DND-41 (cell line): Measurements from ENCODE around the gene PLEKHA4.

Source experiments
- ATAC-seq: fragments of 200-7000 bp; cut with Tn5 transposase; 3 replicates; pipeline ENCODE4 v1.9.1; 2021; ENCODE audit warnings: low read depth; ENCODE audit not compliant: insufficient read depth
- DNase-seq: peaks from one replicate; pipeline ENCODE4 v3.0.0-alpha.2; 2020
- H2AFZ ChIP-seq: 2 replicates; pipeline ENCODE4 v1.6.0; 2012; ENCODE audit warnings: low read depth, low read length
- H3K27ac ChIP-seq: 2 replicates; pipeline ENCODE4 v1.5.1; 2012; ENCODE audit warnings: low read length, inconsistent platforms
- H3K27me3 ChIP-seq: fragments of 200-600 bp; sonication (generic); 2 replicates; pipeline ENCODE4 v1.6.0; 2012; ENCODE audit warnings: low read length, mild to moderate bottlenecking, inconsistent platforms; ENCODE audit not compliant: insufficient read depth, poor library complexity
- H3K36me3 ChIP-seq: 2 replicates; pipeline ENCODE4 v1.5.1; 2012; ENCODE audit warnings: low read length, inconsistent platforms; ENCODE audit not compliant: insufficient read depth
- H3K4me1 ChIP-seq: 2 replicates; pipeline ENCODE4 v1.5.1; 2012; ENCODE audit warnings: mild to moderate bottlenecking, low read length; ENCODE audit not compliant: insufficient read depth
- H3K4me2 ChIP-seq: 2 replicates; pipeline ENCODE4 v1.6.0; 2012; ENCODE audit warnings: mild to moderate bottlenecking, moderate library complexity, low read length, inconsistent platforms; ENCODE audit not compliant: insufficient read depth
- H3K4me3 ChIP-seq, 2 experiments: fragments of 200-600 bp in 1 of 2; shearing (Covaris generic) in 1 of 2; 2 replicates each; pipeline ENCODE4 v1.5.1; 2012 to 2016; ENCODE audit warnings: inconsistent platforms in 2 of 2, low read length in 2 of 2, mild to moderate bottlenecking in 2 of 2, low read depth in 1 of 2, moderate library complexity in 1 of 2
- H3K79me2 ChIP-seq: 2 replicates; pipeline ENCODE4 v1.6.0; 2012; ENCODE audit warnings: low read length, inconsistent platforms; ENCODE audit not compliant: insufficient read depth
- H3K9ac ChIP-seq: 2 replicates; pipeline ENCODE4 v1.6.0; 2012; ENCODE audit warnings: low read depth, mild to moderate bottlenecking, inconsistent platforms, low read length, moderate library complexity
- H3K9me3 ChIP-seq: 2 replicates; pipeline ENCODE4 v1.5.1; 2012; ENCODE audit warnings: low read length, moderate library complexity, mild to moderate bottlenecking, inconsistent platforms; ENCODE audit not compliant: insufficient read depth, severe bottlenecking
- H4K20me1 ChIP-seq: 2 replicates; pipeline ENCODE4 v1.6.0; 2012; ENCODE audit warnings: low read length; ENCODE audit not compliant: insufficient read depth
- EZH2 ChIP-seq: IDR thresholded peaks from 3 replicates; pipeline ENCODE4 v1.6.1; 2012; ENCODE audit warnings: borderline replicate concordance, low read depth, mild to moderate bottlenecking, moderate library complexity, low read length, inconsistent platforms; ENCODE audit not compliant: severe bottlenecking
- TF ChIP-seq, protein P1 (sequence below): IDR thresholded peaks from 2 replicates; pipeline ENCODE4 v1.5.1; 2012; ENCODE audit warnings: borderline replicate concordance, low read length, moderate library complexity, mild to moderate bottlenecking; ENCODE audit not compliant: poor library complexity, severe bottlenecking; ENCODE audit errors: extremely low read depth

PLEKHA4 gene

DNA sequence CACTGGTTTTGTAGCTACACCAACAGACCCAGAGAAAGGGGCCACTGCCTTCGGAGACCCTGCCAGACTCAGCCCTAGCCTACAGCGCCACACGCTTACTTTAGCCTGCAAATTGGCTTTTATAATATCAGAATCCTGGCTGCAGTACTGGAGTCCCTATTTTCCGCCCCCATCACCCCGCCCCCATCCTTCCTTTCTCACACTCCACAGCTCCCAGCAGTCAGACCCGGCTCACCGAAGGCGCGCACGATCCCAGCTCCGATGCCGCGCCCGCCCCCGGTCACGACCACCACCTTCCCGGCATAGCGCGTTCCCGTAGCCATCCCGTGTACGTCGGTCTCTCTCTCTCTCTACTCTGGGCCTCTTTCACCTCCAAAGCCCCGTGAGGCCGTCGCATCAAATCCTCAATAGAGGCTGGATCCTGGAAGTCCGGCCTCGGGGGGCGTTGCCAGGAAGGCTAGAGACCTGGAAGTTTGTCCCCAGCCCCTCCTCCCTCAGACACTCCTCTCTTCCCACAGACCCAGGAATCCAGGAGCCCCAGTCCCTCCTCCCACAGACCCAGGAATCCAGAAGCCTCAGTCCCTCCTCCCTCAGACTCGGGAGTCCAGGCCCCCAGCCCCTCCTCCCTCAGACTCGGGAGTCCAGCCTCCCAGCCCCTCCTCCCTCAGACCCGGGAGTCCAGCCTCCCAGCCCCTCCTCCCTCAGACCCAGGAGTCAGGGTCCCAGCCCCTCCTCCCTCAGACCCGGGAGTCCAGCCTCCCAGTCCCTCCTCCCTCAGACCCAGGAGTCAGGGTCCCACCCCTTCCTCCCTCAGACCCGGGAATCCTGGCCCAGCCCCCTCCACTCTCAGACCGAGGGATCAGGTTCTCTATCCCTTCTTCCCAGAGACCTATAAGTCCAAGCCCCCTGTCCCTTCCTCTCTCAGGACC, 32.1 kb downstream of the PLEKHA4 start, which contains the start of gene HSD17B14:
TSS of gene HSD17B14 (minus strand) at position 403 of the 929 bp plus-strand sequence. CDS start at position 323, 80 bp downstream.
- no peaks in the 10 kb centered on the region for H3K9me3 ChIP-seq
- no peaks in the 10 kb centered on the region for H3K79me2 ChIP-seq
- no peaks in the 10 kb centered on the region for H3K36me3 ChIP-seq
- peak within 1 kb of the TSS; percentile 80 for H3K4me2 ChIP-seq
- ATAC-seq (no peak), DNase-seq (no peak)
- peaks cover 18% of the 10 kb centered on the region for H3K4me1 ChIP-seq
- peak within 1 kb of the TSS; percentile 65 for H3K27ac ChIP-seq
- H4K20me1 ChIP-seq = no peaks in the 10 kb centered on the region
- H2AFZ ChIP-seq = peak within 1 kb of the TSS; percentile 84
- H3K27me3 ChIP-seq = no peaks in the 10 kb centered on the region
- peak within 1 kb of the TSS; percentile 62 for H3K9ac ChIP-seq
- H3K4me3 ChIP-seq = peak within 1 kb of the TSS; percentile 19 to 58; a peak in 3 of 4 replicates
- TF ChIP-seq EZH2 = no peak
- TF ChIP-seq, protein P1, sequence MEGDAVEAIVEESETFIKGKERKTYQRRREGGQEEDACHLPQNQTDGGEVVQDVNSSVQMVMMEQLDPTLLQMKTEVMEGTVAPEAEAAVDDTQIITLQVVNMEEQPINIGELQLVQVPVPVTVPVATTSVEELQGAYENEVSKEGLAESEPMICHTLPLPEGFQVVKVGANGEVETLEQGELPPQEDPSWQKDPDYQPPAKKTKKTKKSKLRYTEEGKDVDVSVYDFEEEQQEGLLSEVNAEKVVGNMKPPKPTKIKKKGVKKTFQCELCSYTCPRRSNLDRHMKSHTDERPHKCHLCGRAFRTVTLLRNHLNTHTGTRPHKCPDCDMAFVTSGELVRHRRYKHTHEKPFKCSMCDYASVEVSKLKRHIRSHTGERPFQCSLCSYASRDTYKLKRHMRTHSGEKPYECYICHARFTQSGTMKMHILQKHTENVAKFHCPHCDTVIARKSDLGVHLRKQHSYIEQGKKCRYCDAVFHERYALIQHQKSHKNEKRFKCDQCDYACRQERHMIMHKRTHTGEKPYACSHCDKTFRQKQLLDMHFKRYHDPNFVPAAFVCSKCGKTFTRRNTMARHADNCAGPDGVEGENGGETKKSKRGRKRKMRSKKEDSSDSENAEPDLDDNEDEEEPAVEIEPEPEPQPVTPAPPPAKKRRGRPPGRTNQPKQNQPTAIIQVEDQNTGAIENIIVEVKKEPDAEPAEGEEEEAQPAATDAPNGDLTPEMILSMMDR = no peak

DNA sequence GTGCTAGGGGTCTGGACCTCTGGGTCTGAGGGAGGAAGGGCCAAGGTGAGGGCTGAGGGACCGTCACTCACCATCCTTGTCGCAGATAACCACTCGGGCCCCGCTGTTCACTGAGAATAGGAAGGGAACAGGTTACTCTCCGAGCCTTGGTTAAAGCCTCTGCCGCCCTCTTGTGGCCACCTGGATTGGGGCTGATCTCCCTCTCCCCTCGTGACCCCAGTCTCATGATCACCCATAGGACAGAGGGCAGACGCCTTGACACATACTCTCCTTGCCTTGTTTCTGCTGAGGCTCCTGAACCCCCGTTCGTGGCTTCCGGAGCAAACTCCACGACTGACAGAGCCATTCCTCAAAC, 32.7 kb downstream of the PLEKHA4 start:
- Histone ChIP-seq H3K9ac (peak overlapping the region; percentile 62), H3K4me1 (peaks cover 18% of the 10 kb centered on the region), H3K4me3 (peak overlapping the region; percentile 19 to 58; a peak in 3 of 4 replicates), H3K4me2 (peak overlapping the region; percentile 80), H3K27ac (peak overlapping the region; percentile 65), H3K36me3 (no peaks in the 10 kb centered on the region), H3K79me2 (no peaks in the 10 kb centered on the region), H4K20me1 (no peaks in the 10 kb centered on the region), H3K27me3 (no peaks in the 10 kb centered on the region), H2AFZ (peak overlapping the region; percentile 84), H3K9me3 (no peaks in the 10 kb centered on the region)
- DNase-seq (peak; percentile 92), ATAC-seq (peak; percentile 98)
- TF ChIP-seq EZH2 = no peak
- TF ChIP-seq, protein P1 = peak; percentile 97

DNA sequence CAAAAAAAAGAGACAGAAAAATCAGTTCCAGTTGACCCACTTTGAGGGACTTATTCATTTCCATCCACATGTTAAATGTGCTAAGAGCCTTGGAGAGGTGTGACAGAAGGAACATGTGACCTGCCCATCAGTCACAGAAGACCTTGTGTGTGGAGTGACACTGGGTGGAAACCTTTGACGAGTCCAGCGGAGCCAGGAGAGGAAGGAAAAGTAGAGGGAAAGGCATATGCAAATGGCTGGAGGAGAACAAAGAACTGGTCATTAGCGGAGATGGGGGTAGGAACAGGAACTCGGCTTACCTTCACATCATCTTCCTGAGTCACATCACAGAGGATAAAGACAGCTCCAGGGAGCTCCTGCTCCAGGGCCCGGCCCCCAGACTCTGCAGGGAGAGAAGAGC, 34.4 kb downstream of the PLEKHA4 start:
- TF ChIP-seq, protein P1 = no peak
- no peak for TF ChIP-seq EZH2
- Histone ChIP-seq H3K4me1 (peaks cover 18% of the 10 kb centered on the region), H4K20me1 (no peaks in the 10 kb centered on the region), H3K9ac (no peak overlapping the region), H3K4me3 (no peak overlapping the region), H3K79me2 (no peaks in the 10 kb centered on the region), H3K9me3 (no peaks in the 10 kb centered on the region), H3K4me2 (no peak overlapping the region), H3K36me3 (no peaks in the 10 kb centered on the region), H2AFZ (no peak overlapping the region), H3K27ac (no peak overlapping the region), H3K27me3 (no peaks in the 10 kb centered on the region)
- ATAC-seq (no peak), DNase-seq (no peak)
